GM10266 (cell line): ENCODE measurements around the gene RNF213.

Source experiments
- DNase-seq: peaks from one replicate; pipeline ENCODE4 v3.0.0; 2012; ENCODE audit errors: extremely low spot score
- TF ChIP-seq, protein P1 (sequence below): IDR thresholded peaks from 2 replicates; pipeline ENCODE4 v1.5.1; 2012; ENCODE audit warnings: mild to moderate bottlenecking, low read depth; ENCODE audit not compliant: control insufficient read depth, insufficient read depth; ENCODE audit errors: missing control alignments

The RNF213 gene

DNA sequence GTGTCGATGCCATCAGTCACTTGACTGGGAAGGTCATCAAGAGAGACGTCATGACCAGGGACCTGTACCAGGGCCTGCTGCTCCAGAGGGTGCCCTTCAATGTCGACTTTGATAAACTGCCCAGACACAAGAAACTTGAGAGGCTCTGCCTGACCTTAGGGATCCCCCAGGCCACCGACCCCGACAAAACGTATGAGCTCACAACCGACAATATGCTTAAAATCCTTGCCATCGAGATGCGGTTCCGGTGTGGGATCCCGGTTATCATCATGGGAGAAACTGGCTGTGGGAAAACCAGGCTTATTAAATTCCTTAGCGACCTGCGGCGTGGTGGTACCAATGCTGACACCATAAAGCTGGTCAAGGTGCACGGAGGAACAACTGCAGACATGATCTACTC is 84.7 kb downstream of the RNF213 start:
- TF ChIP-seq, protein P1, sequence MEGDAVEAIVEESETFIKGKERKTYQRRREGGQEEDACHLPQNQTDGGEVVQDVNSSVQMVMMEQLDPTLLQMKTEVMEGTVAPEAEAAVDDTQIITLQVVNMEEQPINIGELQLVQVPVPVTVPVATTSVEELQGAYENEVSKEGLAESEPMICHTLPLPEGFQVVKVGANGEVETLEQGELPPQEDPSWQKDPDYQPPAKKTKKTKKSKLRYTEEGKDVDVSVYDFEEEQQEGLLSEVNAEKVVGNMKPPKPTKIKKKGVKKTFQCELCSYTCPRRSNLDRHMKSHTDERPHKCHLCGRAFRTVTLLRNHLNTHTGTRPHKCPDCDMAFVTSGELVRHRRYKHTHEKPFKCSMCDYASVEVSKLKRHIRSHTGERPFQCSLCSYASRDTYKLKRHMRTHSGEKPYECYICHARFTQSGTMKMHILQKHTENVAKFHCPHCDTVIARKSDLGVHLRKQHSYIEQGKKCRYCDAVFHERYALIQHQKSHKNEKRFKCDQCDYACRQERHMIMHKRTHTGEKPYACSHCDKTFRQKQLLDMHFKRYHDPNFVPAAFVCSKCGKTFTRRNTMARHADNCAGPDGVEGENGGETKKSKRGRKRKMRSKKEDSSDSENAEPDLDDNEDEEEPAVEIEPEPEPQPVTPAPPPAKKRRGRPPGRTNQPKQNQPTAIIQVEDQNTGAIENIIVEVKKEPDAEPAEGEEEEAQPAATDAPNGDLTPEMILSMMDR, result no peak
- DNase-seq, result no peak

DNA sequence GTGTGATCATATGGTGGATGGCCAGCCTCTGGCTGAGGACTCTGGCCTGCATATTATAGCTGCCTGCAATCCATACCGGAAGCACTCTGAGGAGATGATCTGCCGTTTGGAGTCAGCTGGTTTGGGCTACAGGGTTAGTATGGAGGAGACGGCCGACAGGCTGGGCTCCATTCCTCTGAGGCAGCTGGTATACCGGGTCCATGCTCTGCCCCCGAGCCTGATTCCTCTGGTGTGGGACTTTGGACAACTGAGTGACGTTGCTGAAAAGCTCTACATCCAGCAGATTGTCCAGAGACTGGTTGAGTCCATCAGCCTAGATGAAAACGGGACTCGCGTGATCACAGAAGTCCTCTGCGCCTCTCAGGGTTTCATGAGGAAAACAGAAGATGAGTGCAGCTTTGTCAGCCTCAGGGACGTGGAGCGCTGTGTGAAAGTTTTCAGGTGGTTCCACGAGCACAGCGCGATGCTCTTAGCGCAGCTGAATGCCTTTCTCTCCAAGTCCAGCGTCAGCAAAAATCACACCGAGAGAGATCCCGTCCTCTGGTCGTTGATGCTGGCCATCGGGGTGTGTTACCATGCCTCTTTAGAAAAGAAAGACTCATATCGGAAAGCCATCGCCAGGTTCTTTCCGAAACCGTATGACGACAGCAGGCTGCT is 85.3 kb downstream of the RNF213 start:
- DNase-seq, result no peak
- TF ChIP-seq, protein P1, result no peak

DNA sequence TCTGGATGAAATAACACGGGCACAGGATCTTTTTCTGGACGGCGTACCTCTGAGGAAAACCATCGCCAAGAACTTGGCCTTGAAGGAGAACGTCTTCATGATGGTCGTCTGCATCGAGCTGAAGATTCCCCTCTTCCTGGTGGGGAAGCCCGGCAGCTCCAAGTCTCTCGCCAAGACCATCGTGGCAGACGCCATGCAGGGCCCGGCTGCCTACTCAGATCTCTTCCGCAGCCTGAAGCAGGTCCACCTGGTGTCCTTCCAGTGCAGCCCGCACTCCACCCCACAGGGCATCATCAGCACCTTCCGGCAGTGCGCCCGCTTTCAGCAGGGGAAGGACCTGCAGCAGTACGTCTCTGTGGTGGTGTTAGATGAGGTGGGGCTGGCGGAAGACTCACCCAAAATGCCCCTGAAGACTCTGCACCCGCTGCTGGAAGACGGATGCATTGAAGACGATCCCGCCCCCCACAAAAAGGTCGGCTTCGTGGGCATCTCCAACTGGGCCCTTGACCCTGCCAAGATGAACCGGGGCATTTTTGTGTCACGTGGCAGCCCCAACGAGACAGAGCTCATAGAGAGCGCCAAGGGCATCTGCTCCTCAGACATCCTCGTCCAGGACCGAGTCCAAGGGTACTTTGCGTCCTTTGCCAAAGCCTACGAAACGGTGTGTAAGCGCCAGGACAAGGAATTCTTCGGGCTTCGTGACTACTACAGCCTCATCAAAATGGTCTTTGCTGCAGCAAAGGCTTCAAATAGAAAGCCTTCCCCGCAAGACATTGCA is 86.0 kb downstream of the RNF213 start:
- DNase-seq, result no peak
- TF ChIP-seq, protein P1, result no peak

DNA sequence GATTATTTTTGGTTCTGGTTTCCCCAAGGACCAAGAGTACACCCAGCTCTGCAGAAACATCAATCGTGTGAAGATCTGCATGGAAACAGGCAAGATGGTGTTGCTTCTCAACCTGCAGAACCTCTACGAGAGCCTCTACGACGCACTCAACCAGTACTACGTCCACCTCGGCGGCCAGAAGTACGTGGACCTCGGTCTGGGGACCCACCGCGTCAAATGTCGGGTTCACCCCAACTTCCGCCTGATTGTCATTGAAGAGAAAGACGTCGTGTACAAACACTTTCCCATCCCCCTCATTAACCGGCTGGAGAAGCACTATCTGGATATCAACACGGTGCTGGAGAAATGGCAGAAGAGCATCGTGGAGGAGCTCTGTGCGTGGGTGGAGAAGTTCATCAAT is 86.9 kb downstream of the RNF213 start:
- TF ChIP-seq, protein P1, result no peak
- DNase-seq, result no peak

DNA sequence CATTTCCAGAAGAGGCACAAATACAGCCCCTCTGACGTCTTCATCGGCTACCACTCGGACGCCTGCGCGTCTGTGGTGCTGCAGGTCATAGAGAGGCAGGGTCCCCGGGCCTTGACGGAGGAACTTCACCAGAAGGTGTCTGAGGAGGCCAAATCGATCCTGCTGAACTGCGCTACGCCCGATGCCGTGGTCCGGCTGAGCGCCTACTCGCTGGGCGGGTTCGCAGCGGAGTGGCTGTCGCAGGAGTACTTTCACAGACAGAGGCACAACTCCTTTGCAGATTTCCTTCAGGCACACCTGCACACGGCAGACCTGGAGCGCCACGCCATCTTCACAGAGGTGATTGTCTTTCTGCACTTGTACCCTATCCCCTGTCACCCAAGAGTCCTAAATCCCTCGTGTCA is 87.3 kb downstream of the RNF213 start:
- TF ChIP-seq, protein P1, result no peak
- DNase-seq, result no peak

DNA sequence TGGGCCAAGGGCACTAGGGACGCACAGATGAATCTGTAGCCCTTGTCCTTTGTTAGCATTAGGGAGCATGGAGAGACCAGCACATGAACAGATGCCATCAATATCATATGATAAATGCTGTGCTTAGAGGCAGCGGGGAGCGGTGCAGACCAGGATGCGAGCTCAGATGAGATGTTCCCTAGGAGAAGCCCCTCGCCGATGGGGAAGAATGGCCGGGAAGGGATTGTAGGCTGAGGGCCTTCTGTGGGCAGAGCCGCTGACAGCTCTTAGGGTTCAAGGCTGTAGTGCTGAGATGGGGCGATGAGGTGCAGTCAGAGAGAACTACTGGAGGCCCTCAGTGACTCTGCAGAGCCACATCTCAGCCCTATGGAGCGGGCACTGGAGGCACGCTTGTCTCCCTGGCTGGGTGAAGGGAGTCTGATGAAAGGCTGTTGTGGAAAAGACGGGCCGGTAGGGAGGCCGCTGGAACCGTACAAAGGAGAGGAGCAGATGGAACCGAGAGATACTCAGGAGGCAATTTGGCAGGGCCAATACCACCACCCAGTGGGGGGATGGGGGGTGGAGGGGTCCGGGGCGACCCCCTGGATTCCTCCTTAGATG is 88.0 kb downstream of the RNF213 start:
- DNase-seq, result no peak
- TF ChIP-seq, protein P1, result no peak

DNA sequence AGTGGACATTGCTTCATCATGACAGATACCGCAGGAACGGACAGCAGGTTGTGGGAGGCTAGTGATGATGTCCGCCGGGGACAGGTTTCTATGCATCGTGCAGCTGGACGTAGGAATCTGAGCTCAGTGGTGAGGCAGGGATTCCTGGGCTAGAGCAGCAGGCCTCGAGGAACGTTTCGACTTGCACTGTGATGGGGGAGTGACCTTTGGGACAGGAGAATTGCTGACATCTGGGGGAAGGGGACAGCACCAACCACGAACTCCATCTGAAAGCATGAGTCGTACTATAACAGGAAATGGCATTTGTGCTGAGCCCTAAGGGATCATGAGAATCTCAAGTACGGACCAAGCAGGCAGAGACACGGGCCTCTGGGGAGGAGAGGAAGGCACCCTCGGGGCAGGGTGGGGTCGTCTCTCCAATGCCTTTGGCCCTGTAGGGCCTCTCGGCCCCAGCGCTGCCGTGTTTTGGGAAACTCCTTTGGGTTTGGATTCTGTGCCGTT is 88.5 kb downstream of the RNF213 start:
- DNase-seq, result no peak
- TF ChIP-seq, protein P1, result no peak
